HepG2 (cell line): ENCODE data around the gene CCDC124. TPM values are rescaled to one million over a fixed set of nuclear protein-coding genes. Genes with fewer than 3 reads are reported as not detected.

ENCODE experiments used
- ADNP ChIP-seq: sonication (generic); formaldehyde crosslinking; IDR thresholded peaks from 2 replicates; pipeline ENCODE4 v1.4.0; 2020; ENCODE audit warnings: missing genetic modification reagents
- ATF7 ChIP-seq, 2 experiments: fragments of 450-650 bp in 1 of 2; sonication (generic) in 1 of 2; formaldehyde crosslinking in 1 of 2; IDR thresholded peaks; 2 replicates each; pipeline versions ENCODE4 v1.4.0 to v1.6.1; 2016 to 2020; ENCODE audit warnings: antibody characterized with exemption in 1 of 2, mild to moderate bottlenecking in 1 of 2, missing genetic modification reagents in 1 of 2
- CREB3 ChIP-seq: sonication (generic); formaldehyde crosslinking; IDR thresholded peaks from 2 replicates; pipeline ENCODE4 v1.5.0; 2020; ENCODE audit warnings: missing genetic modification reagents
- DNMT1 ChIP-seq: sonication (generic); formaldehyde crosslinking; IDR thresholded peaks from 2 replicates; pipeline ENCODE4 v1.5.1; 2020; ENCODE audit warnings: mild to moderate bottlenecking, missing genetic modification reagents
- HNRNPH1 ChIP-seq: fragments of 200-400 bp; formaldehyde crosslinking; optimal IDR thresholded peaks from 2 replicates; pipeline ENCODE3; 2017; ENCODE audit warnings: mild to moderate bottlenecking, low read depth, low read length
- HNRNPUL1 ChIP-seq: fragments of 200-400 bp; formaldehyde crosslinking; IDR thresholded peaks from 2 replicates; pipeline ENCODE4 v1.6.1; 2017; ENCODE audit warnings: low read depth, mild to moderate bottlenecking, low read length, moderate library complexity
- ISL2 ChIP-seq: sonication (generic); formaldehyde crosslinking; IDR thresholded peaks from 2 replicates; pipeline ENCODE4 v1.5.0; 2020; ENCODE audit warnings: missing genetic modification reagents
- KDM4B ChIP-seq: sonication (generic); formaldehyde crosslinking; IDR thresholded peaks from 2 replicates; pipeline ENCODE4 v1.4.0; 2020; ENCODE audit warnings: missing genetic modification reagents
- MAX ChIP-seq: IDR thresholded peaks from 2 replicates; pipeline ENCODE4 v1.6.1; 2012; ENCODE audit warnings: inconsistent platforms
- MAZ ChIP-seq, 2 experiments: sonication (generic) in 1 of 2; formaldehyde crosslinking in 1 of 2; IDR thresholded peaks; 2 replicates each; pipeline versions ENCODE4 v1.5.0 to v1.6.1; 2012 to 2020; ENCODE audit warnings: low read depth in 2 of 2, mild to moderate bottlenecking in 2 of 2, borderline replicate concordance in 1 of 2, improper control_type of control experiment in 1 of 2, low read length in 1 of 2, missing genetic modification reagents in 1 of 2, moderate library complexity in 1 of 2
- MYNN ChIP-seq: sonication (generic); formaldehyde crosslinking; IDR thresholded peaks from 2 replicates; pipeline ENCODE4 v1.4.0; 2020; ENCODE audit warnings: mild to moderate bottlenecking, low read depth, missing genetic modification reagents
- NFE2L1 ChIP-seq: sonication (generic); formaldehyde crosslinking; IDR thresholded peaks from 2 replicates; pipeline ENCODE4 v1.4.0; 2020; ENCODE audit warnings: missing genetic modification reagents, mild to moderate bottlenecking, borderline replicate concordance
- NR3C1 ChIP-seq: sonication (generic); formaldehyde crosslinking; IDR thresholded peaks from 2 replicates; pipeline ENCODE4 v1.4.0; 2020; ENCODE audit warnings: missing genetic modification reagents
- RELA ChIP-seq: sonication (generic); formaldehyde crosslinking; IDR thresholded peaks from 2 replicates; pipeline ENCODE4 v1.4.0; 2020; ENCODE audit warnings: missing genetic modification reagents
- SRY ChIP-seq: sonication (generic); formaldehyde crosslinking; IDR thresholded peaks from 2 replicates; pipeline ENCODE4 v1.8.0; 2022; ENCODE audit warnings: mild to moderate bottlenecking, missing genetic modification reagents
- TEAD2 ChIP-seq: sonication (generic); formaldehyde crosslinking; IDR thresholded peaks from 2 replicates; pipeline ENCODE4 v1.9.0; 2021; ENCODE audit warnings: missing genetic modification reagents
- U2AF1 ChIP-seq: fragments of 200-400 bp; formaldehyde crosslinking; optimal IDR thresholded peaks from 2 replicates; pipeline ENCODE3; 2017; ENCODE audit warnings: mild to moderate bottlenecking, low read depth, low read length
- ZFP36L1 ChIP-seq: sonication (generic); formaldehyde crosslinking; IDR thresholded peaks from 2 replicates; pipeline ENCODE4 v1.8.0; 2022; ENCODE audit warnings: mild to moderate bottlenecking, missing genetic modification reagents, moderate library complexity
- ZFP41 ChIP-seq: sonication (generic); formaldehyde crosslinking; IDR thresholded peaks from 2 replicates; pipeline ENCODE4 v1.4.0; 2020; ENCODE audit warnings: mild to moderate bottlenecking, missing genetic modification reagents, borderline replicate concordance
- ZNF34 ChIP-seq: sonication (generic); formaldehyde crosslinking; IDR thresholded peaks from 2 replicates; pipeline ENCODE4 v1.4.0; 2020; ENCODE audit warnings: mild to moderate bottlenecking, missing genetic modification reagents, borderline replicate concordance
- ZNF382 ChIP-seq: sonication (generic); formaldehyde crosslinking; IDR thresholded peaks from 2 replicates; pipeline ENCODE4 v1.5.0; 2020; ENCODE audit warnings: missing genetic modification reagents, mild to moderate bottlenecking, borderline replicate concordance
- ZNF44 ChIP-seq: sonication (generic); formaldehyde crosslinking; IDR thresholded peaks from 2 replicates; pipeline ENCODE4 v1.5.1; 2020; ENCODE audit warnings: mild to moderate bottlenecking, missing genetic modification reagents
- ZNF547 ChIP-seq: sonication (generic); formaldehyde crosslinking; IDR thresholded peaks from 2 replicates; pipeline ENCODE4 v1.5.1; 2020; ENCODE audit warnings: mild to moderate bottlenecking, missing genetic modification reagents
- ZNF724P ChIP-seq: sonication (generic); formaldehyde crosslinking; IDR thresholded peaks from 2 replicates; pipeline ENCODE4 v1.8.0; 2022; ENCODE audit warnings: missing genetic modification reagents, borderline replicate concordance
- ZSCAN30 ChIP-seq: sonication (generic); formaldehyde crosslinking; IDR thresholded peaks from 2 replicates; pipeline ENCODE4 v1.5.0; 2020; ENCODE audit warnings: mild to moderate bottlenecking, missing genetic modification reagents
- polyA plus RNA-seq, 8 experiments: library from polyadenylated mRNA; depleted of rRNA in 3 of 8; stranded (reverse) in 7 of 8; unstranded in 1 of 8; fragments of >200 nt; fragmentation: Illumina TruSeq in 4 of 8; extraction: Trizol in 4 of 8; gene quantifications; 2 replicates each; pipeline versions ENCODE4 v1.2.1 to v1.2.3, GENCODE V29; 2011 to 2016; ENCODE audit warnings: low read depth in 4 of 8, missing spikeins in 1 of 8, mixed read lengths in 1 of 8; ENCODE audit not compliant: insufficient read depth in 1 of 8
- total RNA-seq, 5 experiments: library from RNA; depleted of rRNA; stranded (reverse); fragments of >200 nt; fragmentation: Illumina TruSeq; extraction: Trizol; gene quantifications; 2 replicates each; pipeline ENCODE4 v1.2.3, GENCODE V29; 2016; ENCODE audit warnings: low read depth in 1 of 5
- TF ChIP-seq, protein P1 (sequence below): sonication (generic); formaldehyde crosslinking; IDR thresholded peaks from 2 replicates; pipeline ENCODE4 v1.4.0; 2020; ENCODE audit warnings: missing genetic modification reagents, borderline replicate concordance
- TF ChIP-seq, protein P2 (sequence below): IDR thresholded peaks from 2 replicates; pipeline ENCODE4 v1.6.1; 2016; ENCODE audit warnings: low read depth, borderline replicate concordance

CCDC124 gene
- total and polyA plus RNA-seq, 2 of the 13 experiments (the other 11 are each of a cell fraction or from before 2014, with no cell fraction given), result 14.9 to 20.3 TPM

DNA sequence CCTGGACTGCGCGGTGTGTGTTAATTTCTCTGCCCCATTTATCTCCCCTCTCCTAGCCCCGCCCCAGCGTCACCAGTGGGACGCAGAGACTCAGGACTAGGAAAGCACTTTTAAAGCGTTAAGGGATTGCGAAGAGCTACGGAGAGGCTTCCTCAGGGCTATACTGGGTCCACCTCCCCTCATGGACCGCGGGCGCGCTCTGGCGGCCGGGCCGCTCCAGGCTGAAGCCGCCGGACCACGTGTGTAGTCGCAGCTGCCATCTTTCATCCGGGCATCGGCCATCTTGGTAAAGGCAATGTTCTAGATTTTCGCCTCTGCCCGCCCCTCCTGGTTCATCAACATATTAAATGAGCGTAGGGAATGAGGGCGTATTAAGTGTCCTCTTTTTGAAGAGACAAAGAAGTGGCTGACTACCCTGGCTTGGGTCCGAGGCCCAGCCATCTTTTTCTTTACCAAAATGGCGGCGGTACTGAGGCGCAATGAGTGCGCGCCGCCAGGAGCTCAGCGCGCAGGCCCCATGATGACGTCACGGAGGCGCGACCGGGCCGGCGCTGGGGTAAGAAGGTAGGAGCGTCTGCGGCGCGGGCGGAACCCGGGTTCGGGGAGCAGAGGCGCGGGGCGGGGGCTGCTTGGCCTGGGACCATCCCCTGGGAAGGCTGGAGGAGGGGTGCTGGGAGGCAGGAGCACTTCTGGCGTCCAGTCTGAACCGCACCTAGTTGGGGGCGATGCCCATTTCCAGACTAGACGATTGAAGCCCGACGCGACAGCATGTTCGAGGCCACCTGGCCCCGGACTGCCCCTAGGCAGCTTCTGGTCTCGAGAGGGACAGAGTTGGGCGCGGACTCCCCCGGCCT, at the start of gene CCDC124 (continued):
- TF ChIP-seq, protein P1, sequence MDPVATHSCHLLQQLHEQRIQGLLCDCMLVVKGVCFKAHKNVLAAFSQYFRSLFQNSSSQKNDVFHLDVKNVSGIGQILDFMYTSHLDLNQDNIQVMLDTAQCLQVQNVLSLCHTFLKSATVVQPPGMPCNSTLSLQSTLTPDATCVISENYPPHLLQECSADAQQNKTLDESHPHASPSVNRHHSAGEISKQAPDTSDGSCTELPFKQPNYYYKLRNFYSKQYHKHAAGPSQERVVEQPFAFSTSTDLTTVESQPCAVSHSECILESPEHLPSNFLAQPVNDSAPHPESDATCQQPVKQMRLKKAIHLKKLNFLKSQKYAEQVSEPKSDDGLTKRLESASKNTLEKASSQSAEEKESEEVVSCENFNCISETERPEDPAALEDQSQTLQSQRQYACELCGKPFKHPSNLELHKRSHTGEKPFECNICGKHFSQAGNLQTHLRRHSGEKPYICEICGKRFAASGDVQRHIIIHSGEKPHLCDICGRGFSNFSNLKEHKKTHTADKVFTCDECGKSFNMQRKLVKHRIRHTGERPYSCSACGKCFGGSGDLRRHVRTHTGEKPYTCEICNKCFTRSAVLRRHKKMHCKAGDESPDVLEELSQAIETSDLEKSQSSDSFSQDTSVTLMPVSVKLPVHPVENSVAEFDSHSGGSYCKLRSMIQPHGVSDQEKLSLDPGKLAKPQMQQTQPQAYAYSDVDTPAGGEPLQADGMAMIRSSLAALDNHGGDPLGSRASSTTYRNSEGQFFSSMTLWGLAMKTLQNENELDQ, result no peak
- TF ChIP-seq CREB3 (CRISPR knock-in tag) (no peak), HNRNPH1 (no peak), DNMT1 (CRISPR knock-in tag) (no peak), MAZ (IDR thresholded peaks at IDR 0.05; ENCODE audit: borderline replicate concordance, low read depth, low read length) (no peak; the same call in 1 of the 2 replicates), MAZ (CRISPR knock-in tag; IDR thresholded peaks at IDR 0.05; ENCODE audit: low read depth) (peak; percentile 77), ISL2 (CRISPR knock-in tag) (peak; percentile 51; the same call in 1 of the 2 replicates), MAX (peak; percentile 96), ZNF382 (CRISPR knock-in tag) (no peak), ZFP36L1 (CRISPR knock-in tag) (no peak), ZNF44 (CRISPR knock-in tag) (no peak), RELA (CRISPR knock-in tag) (peak; percentile 15; the same call in 1 of the 2 replicates), HNRNPUL1 (no peak), ZNF34 (CRISPR knock-in tag) (no peak), ATF7 (IDR thresholded peaks at IDR 0.05) (peak; percentile 98), ATF7 (CRISPR knock-in tag; IDR thresholded peaks at IDR 0.05) (0 out of 2 replicates have a peak, but pooled peaks have one; percentile 77), ZNF547 (CRISPR knock-in tag) (peak; percentile 85), KDM4B (CRISPR knock-in tag) (peak; percentile 51; the same call in 1 of the 2 replicates), ZSCAN30 (CRISPR knock-in tag) (no peak), NR3C1 (CRISPR knock-in tag) (no peak), ZFP41 (CRISPR knock-in tag) (no peak), ADNP (CRISPR knock-in tag) (0 out of 2 replicates have a peak, but pooled peaks have one; percentile 54), ZNF724P (CRISPR knock-in tag) (peak; percentile 58; the same call in 1 of the 2 replicates), SRY (CRISPR knock-in tag) (peak; percentile 37; the same call in 1 of the 2 replicates), MYNN (CRISPR knock-in tag) (no peak), NFE2L1 (CRISPR knock-in tag) (no peak), U2AF1 (no peak), TEAD2 (no peak)
- TF ChIP-seq, protein P2, sequence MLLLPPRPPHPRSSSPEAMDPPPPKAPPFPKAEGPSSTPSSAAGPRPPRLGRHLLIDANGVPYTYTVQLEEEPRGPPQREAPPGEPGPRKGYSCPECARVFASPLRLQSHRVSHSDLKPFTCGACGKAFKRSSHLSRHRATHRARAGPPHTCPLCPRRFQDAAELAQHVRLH (CRISPR knock-in tag), result peak; percentile 86; the same call in 1 of the 2 replicates
